Keratinocyte (primary cell): ENCODE data around the gene STRADA. TPM values are rescaled to one million over a fixed set of nuclear protein-coding genes. Genes with fewer than 3 reads are reported as not detected.

Source experiments
- DNase-seq: peaks from one replicate; pipeline ENCODE4 v3.0.0-alpha.2; 2011; ENCODE audit warnings: low read depth, missing footprints, low spot score
- FAIRE-seq: peaks from 2 replicates; lab custom pipeline; 2011; peaks lifted over from hg19 to GRCh38; lab: Jason Lieb, UNC
- H2AFZ ChIP-seq: 2 replicates; pipeline ENCODE4 v1.6.0; 2012; ENCODE audit warnings: low read length, control low read depth, inconsistent platforms; ENCODE audit not compliant: control insufficient read depth
- H3K27ac ChIP-seq: 2 replicates; pipeline ENCODE4 v1.5.1; 2011; ENCODE audit warnings: low read length; ENCODE audit not compliant: control insufficient read depth, insufficient read depth
- H3K27me3 ChIP-seq: 3 replicates; pipeline ENCODE4 v1.6.0; 2011; ENCODE audit warnings: low read length; ENCODE audit not compliant: control insufficient read depth, insufficient read depth; ENCODE audit errors: extremely low read depth
- H3K36me3 ChIP-seq, 2 experiments: 2 replicates in 1 of 2; 3 replicates in 1 of 2; pipeline ENCODE4 v1.5.1; 2011; ENCODE audit warnings: low read length in 2 of 2, mild to moderate bottlenecking in 1 of 2; ENCODE audit not compliant: control insufficient read depth in 2 of 2, insufficient read depth in 2 of 2; ENCODE audit errors: extremely low read depth in 1 of 2
- H3K4me1 ChIP-seq: 3 replicates; pipeline ENCODE4 v1.5.1; 2011; ENCODE audit warnings: low read length; ENCODE audit not compliant: control insufficient read depth, insufficient read depth; ENCODE audit errors: extremely low read depth
- H3K4me2 ChIP-seq: 3 replicates; pipeline ENCODE4 v1.6.0; 2011; ENCODE audit warnings: low read depth, low read length; ENCODE audit not compliant: control insufficient read depth, insufficient read depth; ENCODE audit errors: extremely low read depth
- H3K4me3 ChIP-seq, 3 experiments: fragments of 200-600 bp in 1 of 3; sonication (generic) in 1 of 3; 2 replicates in 2 of 3; 3 replicates in 1 of 3; pipeline ENCODE4 v1.5.1; 2011 to 2016; ENCODE audit warnings: low read length in 3 of 3, mild to moderate bottlenecking in 3 of 3, control low read depth in 2 of 3, inconsistent platforms in 1 of 3, low read depth in 1 of 3, mixed read lengths in 1 of 3, mixed run types in 1 of 3, moderate library complexity in 1 of 3; ENCODE audit not compliant: control insufficient read depth in 2 of 3, insufficient read depth in 2 of 3; ENCODE audit errors: extremely low read depth in 1 of 3
- H3K79me2 ChIP-seq: 2 replicates; pipeline ENCODE4 v1.6.0; 2012; ENCODE audit warnings: low read length; ENCODE audit not compliant: control insufficient read depth, insufficient read depth
- H3K9ac ChIP-seq: 3 replicates; pipeline ENCODE4 v1.6.0; 2011; ENCODE audit warnings: low read length; ENCODE audit not compliant: control insufficient read depth, insufficient read depth; ENCODE audit errors: extremely low read depth
- H3K9me1 ChIP-seq: 3 replicates; pipeline ENCODE4 v1.6.0; 2011; ENCODE audit warnings: low read length; ENCODE audit not compliant: control insufficient read depth, insufficient read depth; ENCODE audit errors: extremely low read depth
- H3K9me3 ChIP-seq: 2 replicates; pipeline ENCODE4 v1.5.1; 2012; ENCODE audit warnings: low read depth, low read length; ENCODE audit not compliant: control insufficient read depth
- H4K20me1 ChIP-seq: 3 replicates; pipeline ENCODE4 v1.6.0; 2011; ENCODE audit warnings: low read length; ENCODE audit not compliant: control insufficient read depth, insufficient read depth; ENCODE audit errors: extremely low read depth
- CTCF ChIP-seq, 3 experiments: IDR thresholded peaks in 1 of 3; conservative IDR thresholded peaks in 1 of 3; optimal IDR thresholded peaks in 1 of 3; 2 replicates in 2 of 3; 3 replicates in 1 of 3; pipeline versions ENCODE3 to v1.5.1; 2011; ENCODE audit warnings: low read length in 3 of 3, mild to moderate bottlenecking in 3 of 3, moderate library complexity in 2 of 3, control low read depth in 1 of 3, inconsistent platforms in 1 of 3; ENCODE audit not compliant: insufficient read depth in 2 of 3; ENCODE audit errors: extremely low read depth in 1 of 3
- EZH2 ChIP-seq: IDR thresholded peaks from one replicate; pipeline ENCODE4 v1.6.1; 2012; ENCODE audit warnings: inconsistent platforms, mild to moderate bottlenecking, low read length, moderate library complexity
- dilution Hi-C: fragments of 300-500 bp; cut with MboI; formaldehyde crosslinking; loops from one replicate; pipeline ENCODE4 v1.7.0; 2020; ENCODE audit warnings: low sequenced_read_pairs; ENCODE audit not compliant: extremely low pct_ligation_motif_present
- polyA plus RNA-seq, 5 experiments: library from polyadenylated mRNA; depleted of rRNA in 3 of 5; stranded (reverse) in 3 of 5; stranded (forward) in 1 of 5; unstranded in 1 of 5; fragments of >200 nt; gene quantifications; 1 replicate in 1 of 5; 2 replicates in 3 of 5; 3 replicates in 1 of 5; pipeline versions ENCODE4 v1.2.1 to v1.2.3, GENCODE V29; 2011 to 2012; ENCODE audit warnings: missing spikeins in 2 of 5, low read depth in 1 of 5, low replicate concordance in 1 of 5

STRADA gene
- polyA plus RNA-seq, 1 donor (not counting 4 experiments of a cell fraction or from before 2014, with no cell fraction given): 25.9 TPM

- Histone ChIP-seq H3K9me1 (no peaks in the 10 kb centered on the region), H3K79me2 (peaks cover 81% of the 10 kb centered on the region), H4K20me1 (peaks cover 7% of the 10 kb centered on the region), H3K27me3 (no peaks in the 10 kb centered on the region), H3K27ac (no peak overlapping the region), H3K9me3 (no peaks in the 10 kb centered on the region), H3K4me3 (no peak overlapping the region), H2AFZ (no peak overlapping the region), H3K4me1 (peaks cover 13% of the 10 kb centered on the region), H3K36me3 (peaks cover 0 to 18% of the 10 kb centered on the region in 2 experiments), H3K9ac (no peak overlapping the region), H3K4me2 (no peak overlapping the region)
- TF ChIP-seq CTCF (optimal IDR thresholded peaks at IDR 0.05 in 1 of 3, IDR thresholded peaks at IDR 0.05 in 1 of 3, conservative IDR thresholded peaks at IDR 0.05 in 1 of 3; ENCODE audit: extremely low read depth in 1 of 3, insufficient read depth in 2 of 3, low read length in 3 of 3) (no peak), EZH2 (no peak)
- DNase-seq (no peak), FAIRE-seq (no peak)
- dilution Hi-C loops: no loop called here
These were observed 26.8 kb upstream of the STRADA start for GRCh38 chr17:63768433-63768832.

- Histone ChIP-seq H4K20me1 (peaks cover 7% of the 10 kb centered on the region), H3K79me2 (peaks cover 66% of the 10 kb centered on the region), H3K4me2 (no peak overlapping the region), H3K36me3 (peaks cover 4 to 24% of the 10 kb centered on the region in 2 experiments), H3K9ac (no peak overlapping the region), H3K27me3 (no peaks in the 10 kb centered on the region), H3K27ac (no peak overlapping the region), H3K9me1 (no peaks in the 10 kb centered on the region), H3K4me1 (peaks cover 8% of the 10 kb centered on the region), H2AFZ (no peak overlapping the region), H3K4me3 (no peak overlapping the region), H3K9me3 (no peaks in the 10 kb centered on the region)
- TF ChIP-seq CTCF (optimal IDR thresholded peaks at IDR 0.05 in 1 of 3, IDR thresholded peaks at IDR 0.05 in 1 of 3, conservative IDR thresholded peaks at IDR 0.05 in 1 of 3; ENCODE audit: extremely low read depth in 1 of 3, insufficient read depth in 2 of 3, low read length in 3 of 3): no peak
- no peak for TF ChIP-seq EZH2
- DNase-seq: no peak
- no peak for FAIRE-seq
- dilution Hi-C loops: no loop called here
These were observed 25.2 kb upstream of the STRADA start for GRCh38 chr17:63766754-63767153.
